Measurements from ENCODE around the gene FRMD3.

FRMD3 gene

DNA sequence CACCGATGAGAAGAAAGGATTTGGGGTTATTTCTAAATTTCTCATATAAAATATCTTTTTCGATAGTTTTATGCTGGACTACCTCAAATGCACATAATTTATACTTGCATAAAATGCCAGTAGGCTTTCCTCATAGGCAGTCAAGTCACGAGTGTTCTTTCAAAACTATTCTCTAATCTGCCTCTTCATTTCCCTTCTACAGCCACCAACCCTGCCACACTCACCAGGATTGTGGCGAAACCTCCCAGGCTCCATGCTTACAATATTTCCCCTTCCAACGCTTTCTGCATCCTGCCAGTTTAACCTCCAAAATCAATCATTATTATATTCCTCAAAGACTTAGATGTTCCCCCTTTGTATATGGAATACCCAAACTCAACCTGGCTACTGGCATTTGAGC lies 65.4 kb downstream of the FRMD3 start:
- TF ChIP-seq GATA2 (IDR thresholded peaks at IDR 0.05; ENCODE audit: low read depth, low read length) (no peak), GATA3 (IDR thresholded peaks at IDR 0.05; ENCODE audit: low read depth, low read length) (no peak)

DNA sequence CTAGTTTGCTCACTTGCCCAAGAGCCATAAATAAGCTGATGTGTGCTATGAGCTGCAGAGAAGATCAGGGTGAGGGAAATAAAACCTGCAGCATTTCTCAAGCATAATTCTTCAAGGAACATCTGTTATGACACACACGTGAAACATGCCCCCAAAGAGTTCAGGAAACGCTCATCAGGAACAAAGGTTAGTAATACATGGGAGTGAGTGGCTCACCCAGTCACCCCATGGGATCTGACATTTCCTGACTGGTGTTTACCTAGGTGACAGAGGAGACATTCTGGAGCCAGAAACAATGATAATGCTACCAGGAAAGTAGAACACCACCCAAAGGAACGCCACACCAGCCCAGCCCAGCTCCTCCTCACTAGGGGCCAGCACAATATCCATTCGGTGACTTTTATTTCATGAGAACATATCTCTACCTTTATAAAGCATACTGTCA lies 66.0 kb downstream of the FRMD3 start:
- TF ChIP-seq GATA3 (IDR thresholded peaks at IDR 0.05; ENCODE audit: low read depth, low read length) (no peak), GATA2 (IDR thresholded peaks at IDR 0.05; ENCODE audit: low read depth, low read length) (no peak)

DNA sequence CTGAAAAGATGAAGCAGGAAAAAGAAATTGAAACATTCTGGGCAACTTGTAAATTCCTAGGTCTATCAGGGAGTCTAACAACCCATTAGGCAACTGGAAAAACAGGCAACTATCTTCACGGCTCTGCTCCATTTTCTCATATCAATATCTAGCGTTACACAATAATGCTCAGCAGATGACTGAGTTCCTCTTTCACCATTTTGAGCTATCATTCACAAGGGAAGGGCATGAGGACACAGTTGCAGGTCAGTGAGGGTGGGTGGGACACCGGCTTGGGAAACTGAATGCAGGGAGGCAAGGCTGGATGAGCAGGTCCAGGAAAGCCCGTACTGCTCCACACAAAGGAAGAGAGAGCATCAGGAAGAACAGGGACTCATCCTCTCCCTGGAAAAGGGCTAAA lies 67.0 kb downstream of the FRMD3 start:
- TF ChIP-seq GATA3 (IDR thresholded peaks at IDR 0.05; ENCODE audit: low read depth, low read length) (no peak), GATA2 (IDR thresholded peaks at IDR 0.05; ENCODE audit: low read depth, low read length) (no peak)

DNA sequence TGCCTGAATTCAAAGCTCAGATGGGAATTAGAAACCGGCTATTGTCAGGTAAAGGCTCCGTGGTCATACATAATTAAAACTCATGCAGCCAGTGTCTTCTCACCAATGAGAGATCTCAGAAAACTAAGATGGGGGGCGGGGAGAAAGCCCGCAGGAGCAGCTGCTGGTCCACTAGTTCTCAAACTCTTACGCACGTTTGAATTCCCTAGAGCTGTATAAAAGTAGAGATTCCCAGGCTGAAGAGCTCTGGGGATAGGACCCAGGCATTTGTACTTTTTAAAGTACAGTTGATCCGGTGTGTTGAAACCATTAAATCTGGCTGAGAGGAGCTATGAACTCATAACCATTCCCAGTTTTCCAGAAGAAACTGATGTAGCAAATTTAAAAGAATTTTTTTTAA lies 68.5 kb downstream of the FRMD3 start:
- no peak for TF ChIP-seq GATA3 (IDR thresholded peaks at IDR 0.05; ENCODE audit: low read depth, low read length)
- no peak for TF ChIP-seq GATA2 (IDR thresholded peaks at IDR 0.05; ENCODE audit: low read depth, low read length)

DNA sequence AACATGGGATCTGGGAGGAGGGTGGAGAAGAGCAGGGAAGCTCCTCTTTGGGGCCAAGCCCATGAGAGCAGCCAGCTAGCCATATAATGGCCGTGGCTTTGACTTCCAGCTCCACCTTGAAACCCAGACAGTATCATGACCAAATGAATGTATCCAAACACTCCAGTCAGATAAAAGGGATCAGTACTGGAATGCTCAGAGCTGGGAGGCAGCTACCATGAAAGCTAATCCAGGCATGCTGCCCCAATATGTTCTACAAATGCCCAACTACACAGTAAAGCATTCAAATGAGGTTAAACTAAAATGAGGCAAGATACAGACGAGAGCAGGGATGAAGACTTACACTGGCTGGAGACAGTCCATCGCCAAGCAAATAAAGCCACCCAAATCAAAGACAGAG lies 69.4 kb downstream of the FRMD3 start:
- TF ChIP-seq GATA2 (IDR thresholded peaks at IDR 0.05; ENCODE audit: low read depth, low read length), result no peak

DNA sequence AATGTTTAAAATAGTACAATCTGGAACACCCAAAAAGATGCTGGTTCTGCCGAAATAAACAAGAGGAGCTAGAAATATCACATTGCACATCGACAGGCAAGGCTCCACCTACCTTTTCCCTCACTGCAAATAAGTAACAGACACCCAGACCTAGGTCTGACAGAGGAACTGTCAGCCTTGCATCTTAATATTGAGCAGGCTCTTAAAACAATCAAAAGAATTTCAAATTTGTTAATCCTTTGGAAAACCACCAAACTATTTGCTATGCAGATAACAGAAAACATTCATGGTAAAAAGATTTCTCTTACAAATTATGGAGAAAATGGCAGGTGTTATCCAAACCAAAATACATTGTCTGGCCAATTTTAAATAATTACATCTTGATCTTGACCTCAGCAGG lies 71.3 kb downstream of the FRMD3 start:
- no peak for TF ChIP-seq GATA3 (IDR thresholded peaks at IDR 0.05; ENCODE audit: low read depth, low read length)
- TF ChIP-seq GATA2 (IDR thresholded peaks at IDR 0.05; ENCODE audit: low read depth, low read length), result no peak

DNA sequence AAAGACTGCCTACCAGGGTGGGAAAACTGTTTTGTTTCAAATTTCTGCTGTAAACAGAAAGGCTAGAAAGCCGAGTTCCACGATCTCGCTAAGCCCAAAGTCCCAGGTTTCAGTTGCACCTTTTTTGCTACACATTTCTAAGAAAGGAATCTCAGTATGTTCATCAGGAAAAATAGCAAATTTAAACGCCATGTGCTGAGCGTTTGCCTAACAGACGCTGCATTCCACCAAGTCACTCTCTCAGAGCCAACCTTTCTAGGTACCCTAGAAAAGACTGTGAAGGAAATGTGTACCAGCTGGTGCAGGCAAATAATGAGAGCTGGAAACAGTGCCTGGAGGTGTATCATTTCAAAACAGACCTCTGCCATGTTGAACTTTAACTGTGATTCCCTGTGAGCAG lies 71.8 kb downstream of the FRMD3 start:
- TF ChIP-seq GATA3 (IDR thresholded peaks at IDR 0.05; ENCODE audit: low read depth, low read length) (no peak), GATA2 (IDR thresholded peaks at IDR 0.05; ENCODE audit: low read depth, low read length) (no peak)

DNA sequence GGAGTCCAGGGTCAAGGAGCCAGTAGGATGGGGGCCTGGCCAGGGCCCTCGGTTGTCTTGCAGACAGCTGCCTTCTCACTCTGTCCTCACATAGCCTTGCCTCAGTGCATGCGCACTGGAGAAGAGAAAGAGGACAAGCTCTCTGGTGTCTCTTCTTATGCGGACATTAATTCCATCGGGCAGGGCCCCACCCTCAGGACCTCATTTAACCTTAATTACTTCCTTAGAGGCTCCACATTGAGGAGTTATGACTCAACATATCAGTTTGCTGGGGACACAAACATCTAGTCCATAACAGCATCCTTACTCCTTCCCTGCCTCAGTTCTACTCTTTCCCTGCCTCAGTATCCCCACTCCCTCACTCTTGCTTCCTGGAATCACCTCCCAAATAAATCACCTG lies 78.4 kb downstream of the FRMD3 start:
- TF ChIP-seq GATA2 (IDR thresholded peaks at IDR 0.05; ENCODE audit: low read depth, low read length), result no peak
- TF ChIP-seq GATA3 (IDR thresholded peaks at IDR 0.05; ENCODE audit: low read depth, low read length), result no peak

DNA sequence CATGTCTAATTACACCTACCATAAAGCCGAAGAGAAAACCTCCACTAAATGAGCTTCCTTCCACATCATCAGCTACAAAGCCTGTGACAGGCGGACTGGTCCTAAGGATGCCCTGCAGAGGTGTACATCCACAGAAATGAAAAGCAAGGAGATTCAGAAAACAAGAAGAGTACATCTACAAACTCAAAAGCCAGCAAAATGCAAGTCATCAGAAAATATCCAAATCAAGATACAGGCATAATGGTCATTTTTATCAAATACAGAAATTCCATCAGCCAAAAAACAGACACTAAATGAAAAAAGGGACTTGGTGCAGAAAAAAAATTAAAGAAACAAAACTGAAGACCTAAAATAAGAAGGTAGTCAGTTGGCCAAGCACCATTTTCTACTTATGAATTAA lies 79.7 kb downstream of the FRMD3 start:
- TF ChIP-seq GATA2 (IDR thresholded peaks at IDR 0.05; ENCODE audit: low read depth, low read length), result no peak

DNA sequence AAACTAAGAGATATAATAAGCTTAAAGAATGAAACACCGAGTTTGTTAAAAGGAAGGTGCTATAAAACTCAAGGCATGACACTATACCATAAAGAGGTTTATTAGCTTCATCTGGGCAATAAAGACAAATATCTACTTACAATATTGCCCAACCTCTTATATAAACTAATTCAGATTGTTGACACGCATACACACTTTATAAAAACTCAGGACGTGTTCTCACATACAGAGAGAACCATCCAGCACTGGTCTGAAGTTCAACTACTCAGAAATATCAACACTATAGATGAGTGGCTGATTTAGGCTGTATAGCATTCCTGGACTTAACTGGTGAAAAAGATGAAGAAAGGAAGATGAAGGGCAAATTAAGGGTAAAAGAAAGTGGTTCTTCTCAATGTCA lies 81.2 kb downstream of the FRMD3 start:
- no peak for TF ChIP-seq GATA2 (IDR thresholded peaks at IDR 0.05; ENCODE audit: low read depth, low read length)
- TF ChIP-seq GATA3 (IDR thresholded peaks at IDR 0.05; ENCODE audit: low read depth, low read length), result no peak

DNA sequence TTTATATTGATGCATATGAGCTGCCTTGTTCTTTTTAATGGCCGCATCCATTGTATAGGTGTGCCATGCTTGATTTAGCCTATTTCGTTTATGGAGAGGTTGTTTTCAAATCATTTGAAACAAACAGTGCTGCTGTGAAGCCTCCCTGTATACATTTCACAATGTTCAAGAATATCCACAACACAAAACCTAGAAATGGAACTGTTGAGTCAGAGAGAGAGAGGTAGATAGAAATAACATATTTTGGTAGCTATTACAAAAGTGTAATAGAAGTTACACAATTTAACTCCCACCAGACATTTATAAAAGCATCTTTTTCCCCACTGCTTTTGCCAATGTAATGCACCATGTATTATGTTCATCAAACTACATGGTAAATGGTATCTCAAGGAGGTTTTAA lies 82.0 kb downstream of the FRMD3 start:
- no peak for TF ChIP-seq GATA2 (IDR thresholded peaks at IDR 0.05; ENCODE audit: low read depth, low read length)
- no peak for TF ChIP-seq GATA3 (IDR thresholded peaks at IDR 0.05; ENCODE audit: low read depth, low read length)

DNA sequence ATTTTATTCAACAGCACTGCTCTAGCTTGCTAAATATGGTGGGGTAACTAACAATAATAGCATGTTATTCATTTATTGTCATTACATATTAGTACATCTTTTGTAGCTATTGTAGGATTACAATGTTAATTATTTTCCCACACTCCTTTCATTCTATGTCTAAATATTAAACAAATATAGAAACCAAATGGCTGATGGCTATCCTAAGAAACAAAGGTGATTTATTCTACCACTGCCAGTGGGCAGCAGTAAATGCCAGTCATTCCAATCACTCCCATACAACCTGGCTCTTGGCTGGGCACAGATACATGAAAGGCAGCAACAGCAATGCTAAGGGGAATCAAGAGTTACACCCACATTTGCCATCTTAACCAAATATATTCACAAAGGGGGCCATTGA lies 84.1 kb downstream of the FRMD3 start:
- TF ChIP-seq GATA2 (IDR thresholded peaks at IDR 0.05; ENCODE audit: low read depth, low read length), result no peak
- TF ChIP-seq GATA3 (IDR thresholded peaks at IDR 0.05; ENCODE audit: low read depth, low read length), result no peak

DNA sequence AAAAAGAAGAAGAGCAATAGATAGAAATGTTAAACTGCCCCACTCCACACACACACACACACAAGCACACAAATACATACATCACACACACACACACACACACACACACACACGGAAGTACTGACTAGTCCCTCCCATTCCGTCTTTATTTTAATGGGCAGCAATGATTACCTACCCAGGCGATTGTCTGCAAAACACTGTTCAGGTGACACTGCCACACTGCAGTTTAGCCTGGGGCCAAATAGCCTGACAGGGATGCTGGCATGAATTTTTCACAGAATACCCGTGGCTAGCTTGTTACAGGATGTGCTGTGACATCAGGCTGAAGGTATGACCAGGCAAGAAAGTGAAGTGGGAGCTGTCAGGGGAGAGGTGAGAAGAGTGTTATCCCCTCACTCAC lies 86.9 kb downstream of the FRMD3 start:
- TF ChIP-seq GATA3 (IDR thresholded peaks at IDR 0.05; ENCODE audit: low read depth, low read length) (no peak), GATA2 (IDR thresholded peaks at IDR 0.05; ENCODE audit: low read depth, low read length) (no peak)

DNA sequence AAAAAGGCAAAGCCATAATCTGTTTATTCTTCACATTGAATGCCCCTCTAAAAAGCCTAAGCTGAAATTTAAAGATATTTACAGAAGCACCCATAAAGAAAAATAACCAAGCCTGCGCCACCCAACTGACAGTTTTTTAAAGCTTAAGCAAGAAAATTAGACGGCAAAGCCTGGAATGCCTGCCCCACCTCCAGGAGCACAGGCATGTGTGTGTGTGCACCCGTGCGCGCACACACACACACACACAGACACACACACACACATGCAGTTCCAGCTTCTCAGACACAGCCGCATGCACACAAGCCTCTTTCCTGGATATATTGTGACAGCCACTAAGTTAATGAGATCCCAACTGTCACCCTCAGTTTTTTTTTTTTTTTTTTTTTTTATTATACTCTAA lies 88.2 kb downstream of the FRMD3 start:
- TF ChIP-seq GATA2 (IDR thresholded peaks at IDR 0.05; ENCODE audit: low read depth, low read length), result no peak
- no peak for TF ChIP-seq GATA3 (IDR thresholded peaks at IDR 0.05; ENCODE audit: low read depth, low read length)

DNA sequence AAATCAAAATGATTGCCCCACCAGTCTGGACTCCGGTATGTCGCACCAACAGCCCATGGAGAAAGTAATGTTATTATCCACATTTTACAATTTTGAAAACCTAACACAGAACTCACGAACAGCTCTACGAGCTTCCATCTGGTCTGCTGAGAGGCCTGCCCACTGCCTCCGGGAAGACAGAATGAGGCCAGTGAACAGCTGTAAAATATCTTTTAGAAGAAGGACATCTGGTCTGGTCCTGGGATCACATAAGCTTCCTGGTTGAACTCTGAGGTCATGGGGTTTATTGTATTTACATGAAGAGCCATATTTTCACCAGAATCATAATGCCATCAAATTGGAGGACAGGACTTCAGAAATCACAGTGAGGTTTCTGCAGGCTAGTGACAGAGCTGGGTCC lies 89.0 kb downstream of the FRMD3 start:
- TF ChIP-seq GATA3 (IDR thresholded peaks at IDR 0.05; ENCODE audit: low read depth, low read length) (no peak), GATA2 (IDR thresholded peaks at IDR 0.05; ENCODE audit: low read depth, low read length) (no peak)

DNA sequence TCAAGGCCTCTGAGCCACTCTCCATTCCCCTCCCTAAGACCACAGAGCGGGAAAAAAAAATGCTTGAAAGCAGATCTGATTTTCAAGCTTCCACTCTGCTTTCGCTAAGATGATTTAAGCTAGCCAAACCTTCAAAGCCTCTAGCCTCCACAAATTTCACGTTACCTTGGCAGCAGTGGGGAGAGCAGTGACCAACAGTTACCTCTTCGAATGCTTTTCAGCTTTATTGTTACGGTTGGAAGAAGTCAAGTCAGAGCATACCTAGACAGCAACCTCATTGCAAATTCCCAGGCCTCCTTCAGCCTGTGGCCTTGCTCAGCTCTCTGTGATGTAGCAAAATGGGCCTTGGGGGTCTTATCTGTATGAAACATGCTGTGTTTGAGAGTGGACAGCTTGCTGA lies 89.6 kb downstream of the FRMD3 start:
- TF ChIP-seq GATA3 (IDR thresholded peaks at IDR 0.05; ENCODE audit: low read depth, low read length), result no peak
- TF ChIP-seq GATA2 (IDR thresholded peaks at IDR 0.05; ENCODE audit: low read depth, low read length), result no peak

DNA sequence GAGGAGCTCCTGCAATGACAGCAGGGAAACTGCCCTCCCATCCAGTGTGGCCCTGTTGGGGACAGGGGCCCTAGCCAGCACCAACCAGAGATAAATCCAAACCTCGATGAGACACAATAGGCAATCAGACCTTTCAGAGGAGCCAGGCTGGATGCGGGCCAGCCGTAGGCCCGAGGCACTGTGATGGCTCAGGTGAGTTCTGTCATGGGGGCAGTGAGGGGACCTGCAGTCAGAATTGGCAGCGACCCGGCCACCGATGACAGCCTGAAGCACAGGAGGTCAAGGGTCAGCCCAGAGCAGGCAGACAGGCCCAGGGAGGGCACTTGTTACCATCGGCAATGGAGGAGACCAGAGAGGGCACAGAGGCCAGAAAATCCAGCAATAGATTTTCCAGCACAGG lies 90.8 kb downstream of the FRMD3 start:
- TF ChIP-seq GATA2 (IDR thresholded peaks at IDR 0.05; ENCODE audit: low read depth, low read length), result no peak
- TF ChIP-seq GATA3 (IDR thresholded peaks at IDR 0.05; ENCODE audit: low read depth, low read length), result no peak
